NCI-H524 (cell line): Measurements from ENCODE around the gene PICALM.
"Not testable (repeated sequence)": the region's sequence is repeated elsewhere in the genome, so short reads cannot be mapped to it uniquely, and the experiment has no call there.

Experiments
- DNase-seq, 2 experiments: peaks; one replicate each; lab custom pipeline; 2025; lab: John Stamatoyannopoulos, UW

The PICALM gene

DNA sequence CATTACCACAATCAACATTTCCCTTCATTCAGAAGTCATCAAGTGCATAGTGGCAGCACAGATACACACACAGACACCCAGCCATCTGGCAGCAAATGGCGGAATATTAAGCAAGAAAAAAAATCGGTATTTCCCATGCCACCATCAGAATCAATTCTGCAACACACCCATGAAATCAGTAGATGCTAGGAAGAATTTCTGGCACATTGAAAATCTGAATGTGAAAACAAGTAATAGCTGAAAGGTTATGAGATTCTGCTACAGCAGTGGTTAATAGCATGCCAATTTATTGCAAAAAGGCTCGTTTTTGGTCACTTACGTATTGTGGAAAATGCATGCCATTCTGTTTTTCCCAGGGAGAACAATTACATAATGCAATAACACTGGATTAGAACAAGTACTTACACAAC, 91.1 kb downstream of the PICALM start:
- DNase-seq, result no peak

DNA sequence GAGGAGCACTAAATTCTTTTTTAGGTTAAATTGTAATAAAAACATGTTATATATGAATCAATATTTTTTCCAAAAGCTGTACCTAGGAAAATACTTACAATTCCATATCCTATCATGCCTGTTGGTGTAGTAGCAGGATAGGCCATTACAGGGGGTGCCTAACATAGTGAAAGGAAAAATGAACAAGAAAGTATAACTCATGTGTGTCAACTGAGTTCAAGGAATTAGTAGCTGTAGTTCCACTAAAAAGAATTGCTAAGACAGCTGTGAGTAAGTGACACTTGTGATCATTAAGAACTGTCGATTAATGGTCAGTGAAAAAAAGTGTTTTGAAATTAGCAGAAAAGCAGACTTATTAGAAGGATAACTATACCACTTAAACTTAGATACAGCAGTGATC, 92.4 kb downstream of the PICALM start:
- no peak for DNase-seq

GRCh38 chr11:85974122-85974521, 94.8 kb downstream of the PICALM start:
- no peak for DNase-seq

GRCh38 chr11:85970593-85970992, 98.3 kb downstream of the PICALM start:
- DNase-seq, result no peak

- no peak for DNase-seq
These were observed 101.4 kb downstream of the PICALM start for GRCh38 chr11:85967457-85967856.

DNA sequence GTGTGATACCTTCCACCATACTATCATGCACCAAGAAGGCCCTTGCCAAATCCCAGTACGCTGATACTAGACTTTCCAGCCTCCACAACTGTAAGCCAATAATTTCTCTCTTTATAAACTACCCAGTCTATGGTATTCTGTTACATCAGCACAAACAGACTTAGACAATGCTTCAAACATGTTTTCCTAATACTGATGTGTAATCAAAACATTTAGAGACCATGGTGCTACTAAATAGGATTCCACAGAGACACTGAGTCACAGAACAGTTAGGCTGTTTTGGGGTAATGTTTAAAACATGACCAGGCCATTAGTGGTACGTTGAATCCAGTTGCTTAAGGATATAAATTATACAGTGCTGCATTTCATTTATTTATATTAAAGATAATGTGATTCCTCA, 103.7 kb downstream of the PICALM start:
- no peak for DNase-seq

GRCh38 chr11:85961930-85962363, 106.9 kb downstream of the PICALM start:
- DNase-seq, result no peak

GRCh38 chr11:85961130-85961529, 107.8 kb downstream of the PICALM start:
- DNase-seq, result no peak

GRCh38 chr11:85960678-85961077, 108.2 kb downstream of the PICALM start:
- DNase-seq, result no peak

GRCh38 chr11:85955531-85955930, 113.4 kb downstream of the PICALM start:
- DNase-seq, result no peak

DNA sequence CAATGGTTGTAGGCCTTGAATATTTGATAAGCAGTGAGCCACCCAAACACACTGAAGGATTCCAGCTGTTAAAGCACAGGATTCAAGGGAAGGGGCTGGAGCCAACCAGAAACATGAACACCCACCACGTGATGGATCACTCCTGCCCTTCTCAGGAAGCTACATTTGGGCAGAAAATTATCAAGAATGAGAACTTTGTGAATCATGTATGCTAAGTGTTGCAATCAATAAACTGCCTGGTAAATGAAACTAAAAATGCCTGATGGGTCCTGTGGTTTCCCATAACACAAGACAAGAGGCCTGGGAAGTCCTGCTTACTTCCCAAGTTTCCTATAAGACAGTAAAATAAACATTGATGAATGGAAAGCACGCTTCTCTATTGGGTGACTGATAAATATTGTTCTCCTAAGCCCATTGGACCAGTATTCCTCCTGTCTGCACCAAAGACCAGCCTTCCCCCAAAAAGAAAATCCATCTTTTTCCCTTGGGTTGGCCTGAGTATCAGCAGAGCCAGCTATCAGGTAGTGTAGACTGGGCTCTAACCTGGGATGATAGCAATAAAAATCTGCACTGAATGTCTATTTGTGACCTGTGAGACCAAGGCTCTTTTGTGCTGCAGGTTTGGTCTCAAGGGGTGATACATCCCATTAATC, 115.3 kb downstream of the PICALM start:
- no peak for DNase-seq

GRCh38 chr11:85952108-85952485, 116.8 kb downstream of the PICALM start:
- DNase-seq, result not testable (repeated sequence)

GRCh38 chr11:85951428-85952107, 117.3 kb downstream of the PICALM start:
- no peak for DNase-seq

- no peak for DNase-seq
These were observed 117.9 kb downstream of the PICALM start for GRCh38 chr11:85951049-85951405.

DNA sequence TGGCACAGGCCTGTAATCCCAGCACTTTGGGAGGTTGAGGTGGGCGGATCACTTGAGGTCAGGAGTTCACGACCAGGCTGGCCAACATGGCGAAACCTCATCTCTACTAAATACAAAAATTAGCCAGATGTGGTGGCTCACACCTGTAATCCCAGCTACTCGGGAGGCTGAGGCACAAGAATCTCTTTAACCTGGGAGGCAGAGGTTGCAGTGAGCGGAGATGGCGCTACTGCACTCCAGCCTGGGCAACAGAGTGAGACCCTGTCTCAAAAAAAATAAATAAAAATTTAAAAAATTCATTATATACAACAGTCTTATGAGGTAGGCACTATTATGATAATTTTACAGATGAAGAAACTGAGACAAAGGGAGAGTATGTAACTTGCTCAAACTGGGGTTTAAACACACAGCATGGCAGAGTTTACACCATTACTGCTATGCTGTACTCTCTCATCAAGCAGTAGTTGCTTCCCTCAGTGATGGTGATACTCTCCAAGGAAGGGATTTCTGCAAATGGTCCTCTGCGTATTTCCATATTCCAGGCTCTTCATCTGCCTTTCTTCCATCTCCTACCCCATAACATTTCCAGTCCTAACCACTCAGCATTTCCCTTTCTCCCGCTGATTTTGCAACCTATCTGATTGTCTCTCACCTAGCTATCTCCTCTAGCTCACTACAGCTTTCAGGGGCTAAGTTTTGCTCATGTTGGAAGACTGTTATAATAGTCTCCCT, 118.4 kb downstream of the PICALM start:
- no peak for DNase-seq

DNA sequence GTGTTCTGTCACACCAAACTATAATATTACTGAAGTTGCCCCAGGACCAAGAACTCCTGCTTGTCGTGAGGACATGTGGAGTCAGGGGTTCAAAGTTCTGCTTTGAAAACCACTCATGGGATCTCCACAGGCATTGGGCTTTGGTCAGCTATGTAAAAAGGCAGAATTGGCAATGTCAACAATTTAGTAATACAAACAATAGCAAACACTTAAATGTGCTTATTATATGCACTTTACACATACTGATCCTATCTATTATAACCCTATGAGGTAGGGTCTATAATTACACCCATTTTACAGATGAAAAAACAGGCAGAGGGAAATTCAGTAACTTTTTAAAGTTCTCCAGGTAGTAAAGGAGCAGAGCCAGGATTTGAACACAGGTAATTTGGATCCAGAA, 119.1 kb downstream of the PICALM start:
- DNase-seq, result no peak

GRCh38 chr11:85948884-85949283, 120.0 kb downstream of the PICALM start:
- DNase-seq, result no peak

DNA sequence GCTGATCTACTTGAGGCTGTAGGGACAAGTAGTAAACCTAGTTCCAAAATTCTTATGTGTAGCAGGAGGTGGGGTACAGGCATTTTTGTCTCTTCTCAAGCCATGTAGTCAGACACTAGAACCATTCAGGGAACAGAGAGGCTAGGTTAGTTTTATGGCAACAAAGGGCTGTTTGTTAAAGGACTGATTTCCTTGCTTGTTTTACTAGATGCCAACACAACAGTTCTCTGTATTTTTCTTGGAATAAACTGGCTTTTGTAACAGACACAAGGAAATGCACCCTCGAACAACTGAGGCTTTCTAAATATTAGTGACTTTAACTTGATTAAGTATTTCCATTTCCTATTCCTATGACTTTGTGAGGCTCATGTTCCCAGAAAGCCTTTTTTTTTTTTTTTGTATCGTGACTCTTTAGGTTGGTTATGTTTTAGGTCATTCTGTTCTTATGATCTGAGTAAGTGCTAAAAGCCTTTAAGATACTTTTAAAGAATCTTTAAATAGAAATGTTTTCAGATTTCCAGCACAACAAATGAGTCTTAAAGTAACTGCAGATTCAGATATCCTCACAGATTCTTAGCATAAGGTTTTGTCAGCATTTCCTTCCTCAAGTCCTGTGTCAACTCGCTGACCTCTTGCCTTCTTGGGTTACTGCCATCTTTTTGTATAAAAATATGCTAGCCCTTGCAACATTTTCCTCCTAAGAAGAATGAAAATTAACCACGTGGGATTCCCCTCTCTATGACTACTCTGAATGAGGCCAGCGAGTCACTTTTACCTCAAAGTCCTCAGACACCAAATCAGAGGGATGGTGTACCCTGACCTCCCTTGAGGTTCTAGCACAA, 121.2 kb downstream of the PICALM start:
- DNase-seq, result no peak

DNA sequence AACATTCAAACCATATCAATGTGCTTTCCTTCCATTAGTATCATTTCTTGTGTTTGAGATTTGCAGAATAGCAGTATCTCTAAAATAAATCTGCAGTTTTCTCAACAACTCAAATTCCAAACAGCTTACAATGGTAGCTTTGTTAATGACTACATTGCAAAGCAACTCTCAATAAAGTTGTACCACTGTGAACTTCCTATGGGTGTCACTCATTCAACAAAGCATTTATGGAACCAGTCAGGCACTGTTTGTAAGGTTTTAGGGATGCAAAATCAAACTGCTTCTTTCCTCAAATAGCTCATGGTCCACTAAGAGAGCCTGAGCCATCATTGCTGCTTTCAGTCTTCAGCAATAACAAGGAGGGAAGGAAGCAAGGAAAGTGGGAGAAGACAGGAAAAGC, 122.7 kb downstream of the PICALM start:
- DNase-seq, result no peak

- no peak for DNase-seq
These were observed 123.1 kb downstream of the PICALM start for GRCh38 chr11:85945788-85946187.

GRCh38 chr11:85945296-85945695, 123.6 kb downstream of the PICALM start:
- no peak for DNase-seq

GRCh38 chr11:85941380-85941973, 127.4 kb downstream of the PICALM start:
- peak; percentile 31 to 62 for DNase-seq
